Stimulated activated CD8-positive, alpha-beta memory T cell treated with anti-CD3 and anti-CD28 coated beads, Interleukin-12 subunit alpha, Interleukin-12 subunit beta, amount 100 ng/mL, for 24 hours (primary cell): ENCODE measurements around the gene CCP110.

Source experiments
- DNase-seq: peaks from one replicate; pipeline ENCODE4 v3.0.0-alpha.2; 2020; ENCODE audit errors: extremely low read depth

CCP110 gene

DNA sequence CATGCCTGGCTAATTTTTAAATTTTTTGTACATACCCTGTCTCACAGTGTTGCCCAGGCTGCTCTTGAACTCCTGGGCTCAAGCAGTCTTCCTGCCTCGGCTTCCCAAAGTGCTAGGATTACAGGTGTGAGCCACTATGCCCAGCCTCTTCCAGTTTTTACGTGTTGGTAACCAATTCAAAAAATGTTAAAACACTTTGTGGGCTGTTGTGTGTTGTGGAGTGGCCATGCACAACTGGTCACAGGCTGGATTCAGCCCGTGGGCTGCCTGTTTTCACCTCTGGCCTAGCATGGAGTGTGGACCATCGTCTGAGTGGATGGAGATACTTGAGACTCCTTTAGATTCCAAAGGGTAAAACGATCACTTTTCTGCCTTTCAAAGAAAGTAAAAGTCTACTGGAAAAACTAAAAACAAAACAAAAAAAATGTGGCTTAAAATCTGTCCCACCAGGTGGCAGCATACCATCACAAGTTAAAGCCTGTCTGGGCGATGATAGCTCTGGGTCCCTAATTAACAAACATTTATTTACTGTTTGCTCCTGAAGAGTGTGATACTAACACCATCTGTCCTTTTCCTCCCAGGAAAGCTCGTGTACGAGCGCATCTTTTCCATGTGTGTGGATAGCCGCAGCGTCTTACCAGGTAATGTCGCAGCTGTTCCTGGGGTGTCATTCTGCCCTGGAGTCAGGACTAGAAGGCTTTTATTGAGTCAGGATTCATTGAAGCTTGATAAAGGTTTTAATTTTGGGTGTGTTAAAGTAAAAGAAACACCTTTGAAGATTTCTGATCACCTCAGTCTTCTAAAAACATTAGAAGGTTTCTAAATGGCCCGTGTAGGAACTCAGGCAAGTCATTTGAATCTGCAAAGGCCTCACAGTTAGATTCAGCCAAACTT is 77.6 kb downstream of the CCP110 start:
- DNase-seq, result no peak
